ENCODE data around the gene SEZ6L2. TPM values are rescaled to one million over a fixed set of nuclear protein-coding genes. Genes with fewer than 3 reads are reported as not detected.
A peak's percentile ranks its signal among the peaks of the same experiment; 100 is the strongest.

Gene SEZ6L2
- total and polyA plus RNA-seq, 2 experiments from 2014 or later = 18.0 to 71.9 TPM

DNA sequence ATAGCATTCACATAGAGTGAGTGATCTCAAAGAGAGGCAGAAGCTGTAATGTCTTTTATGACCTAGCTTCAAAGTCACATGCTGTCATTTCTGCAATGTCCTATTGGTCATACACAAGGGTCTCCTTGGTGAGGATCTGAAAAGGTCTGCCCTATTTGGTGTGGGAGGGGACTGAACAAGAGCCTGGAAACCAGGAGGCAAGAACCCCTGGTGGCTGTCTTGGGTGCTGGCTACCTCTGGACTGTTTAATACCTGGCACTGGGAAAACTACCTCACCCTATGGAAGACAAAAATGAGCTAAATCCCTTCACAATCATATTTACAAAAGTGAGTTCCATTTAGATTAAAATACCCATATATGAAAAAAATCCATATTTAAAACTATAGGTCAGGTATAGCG, 17.6 kb upstream of the SEZ6L2 start:
- Histone ChIP-seq H3K27me3 (ENCODE audit: insufficient read depth) (no peaks in the 10 kb centered on the region), H3K4me3 (no peak overlapping the region), H2AFZ (no peak overlapping the region), H3F3A (replicated peaks; ENCODE audit: low read depth) (no peaks in the 10 kb centered on the region), H3K4me2 (no peak overlapping the region), H3K79me2 (replicated peaks; ENCODE audit: insufficient read depth) (no peaks in the 10 kb centered on the region), H3K9me2 (ENCODE audit: insufficient read depth) (no peaks in the 10 kb centered on the region), H3K27ac (ENCODE audit: low read depth) (no peak overlapping the region), H4K20me1 (replicated peaks; ENCODE audit: insufficient read depth) (no peaks in the 10 kb centered on the region; the same call in none of the 2 replicates), H3K36me3 (ENCODE audit: insufficient read depth) (peaks cover 3% of the 10 kb centered on the region; the same call in 1 of the 2 replicates), H3K4me1 (ENCODE audit: insufficient read depth) (peaks cover 3% of the 10 kb centered on the region; the same call in 1 of the 2 replicates)
- peaks cover 9% of the 10 kb centered on the region for H3K36me3 Mint-ChIP-seq (ENCODE audit: low read depth)
- peaks cover 11% of the 10 kb centered on the region for H3K27me3 Mint-ChIP-seq (ENCODE audit: insufficient read depth, low read depth, poor library complexity)
- H3K4me3 Mint-ChIP-seq = no peak overlapping the region
- TF ChIP-seq CTCF (conservative IDR thresholded peaks at IDR 0.05; ENCODE audit: low read depth in 2 of 2) (0 out of 4 replicates have a peak, but pooled peaks of 1 of the 2 experiments have one; percentile 12), ZNF331 (CRISPR knock-in tag; IDR thresholded peaks at IDR 0.05; ENCODE audit: low read depth) (no peak)
- ATAC-seq (no peak; the same call in 1 of the 3 replicates), DNase-seq (ENCODE audit: low spot score) (no peak)
- H3K27ac Mint-ChIP-seq = no peak overlapping the region
- H3K4me1 Mint-ChIP-seq = peaks cover 4% of the 10 kb centered on the region
- H3K9me3 Mint-ChIP-seq = no peaks in the 10 kb centered on the region

- no peaks in the 10 kb centered on the region for H3K9me2 ChIP-seq (ENCODE audit: insufficient read depth)
- Mint-ChIP-seq H3K4me3 (no peak overlapping the region), H3K27me3 (ENCODE audit: insufficient read depth, low read depth, poor library complexity) (peaks cover 9% of the 10 kb centered on the region), H3K9me3 (no peaks in the 10 kb centered on the region), H3K36me3 (ENCODE audit: low read depth) (peaks cover 3% of the 10 kb centered on the region), H3K27ac (no peak overlapping the region), H3K4me1 (peaks cover 4% of the 10 kb centered on the region)
- H3F3A ChIP-seq (replicated peaks; ENCODE audit: low read depth) = no peaks in the 10 kb centered on the region
- H3K4me1 ChIP-seq (ENCODE audit: insufficient read depth) = peaks cover 6% of the 10 kb centered on the region; the same call in 1 of the 2 replicates
- no peak for DNase-seq (ENCODE audit: low spot score)
- no peak overlapping the region for H3K27ac ChIP-seq (ENCODE audit: low read depth)
- no peaks in the 10 kb centered on the region; the same call in 1 of the 2 replicates for H4K20me1 ChIP-seq (replicated peaks; ENCODE audit: insufficient read depth)
- no peaks in the 10 kb centered on the region for H3K79me2 ChIP-seq (replicated peaks; ENCODE audit: insufficient read depth)
- H3K27me3 ChIP-seq (ENCODE audit: insufficient read depth) = no peaks in the 10 kb centered on the region
- H2AFZ ChIP-seq = no peak overlapping the region
- no peak overlapping the region for H3K4me2 ChIP-seq
- peaks cover 3% of the 10 kb centered on the region; the same call in 1 of the 2 replicates for H3K36me3 ChIP-seq (ENCODE audit: insufficient read depth)
- no peak for ATAC-seq
- no peak overlapping the region for H3K4me3 ChIP-seq
- TF ChIP-seq NANOG (IDR thresholded peaks at IDR 0.05; ENCODE audit: borderline replicate concordance) (no peak), EZH2phosphoT487 (IDR thresholded peaks at IDR 0.05; ENCODE audit: unreplicated experiment) (no peak), ZNF462 (CRISPR knock-in tag; IDR thresholded peaks at IDR 0.05) (no peak), REST (IDR thresholded peaks at IDR 0.05; ENCODE audit: unreplicated experiment) (no peak), JUNB (IDR thresholded peaks at IDR 0.05; ENCODE audit: unreplicated experiment) (no peak), CREB1 (CRISPR knock-in tag; IDR thresholded peaks at IDR 0.05; ENCODE audit: low read depth) (no peak), POLR2AphosphoS5 (IDR thresholded peaks at IDR 0.05; ENCODE audit: low read depth) (no peak), ZNF114 (CRISPR knock-in tag; IDR thresholded peaks at IDR 0.05) (no peak)
These were observed 16.4 kb upstream of the SEZ6L2 start for GRCh38 chr16:29915590-29916247.

All from GM23338 (cell line).